GM18499 (cell line): ENCODE data around the gene PRKCD.

Experiments
- ATAC-seq: cut with Tn5 transposase; IDR thresholded peaks from one replicate; pipeline ENCODE4 v1.9.1; 2021; ENCODE audit warnings: moderate number of reproducible peaks; ENCODE audit not compliant: insufficient read depth, unreplicated experiment

The PRKCD gene

DNA sequence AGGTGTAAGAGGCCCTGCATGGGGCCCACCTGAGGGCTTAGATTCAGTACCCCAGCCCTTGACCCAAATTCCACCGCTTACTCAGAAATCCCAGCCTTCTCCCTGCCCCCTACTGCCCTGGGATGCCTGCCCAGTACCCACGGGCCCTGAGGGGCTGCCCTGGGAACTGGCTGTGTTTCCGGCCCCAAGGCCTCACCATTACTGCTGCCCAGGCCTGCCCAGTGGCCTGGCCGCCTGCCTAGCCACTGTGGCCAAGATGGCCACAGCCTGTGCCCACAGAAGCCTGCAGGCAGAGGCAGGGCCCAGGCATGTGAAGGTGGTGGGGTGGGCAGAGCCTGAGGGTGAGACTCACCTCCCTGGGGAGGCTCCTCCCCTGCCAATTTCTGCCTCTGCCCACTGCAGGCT is 6.1 kb upstream of the PRKCD start:
- ATAC-seq = no peak

DNA sequence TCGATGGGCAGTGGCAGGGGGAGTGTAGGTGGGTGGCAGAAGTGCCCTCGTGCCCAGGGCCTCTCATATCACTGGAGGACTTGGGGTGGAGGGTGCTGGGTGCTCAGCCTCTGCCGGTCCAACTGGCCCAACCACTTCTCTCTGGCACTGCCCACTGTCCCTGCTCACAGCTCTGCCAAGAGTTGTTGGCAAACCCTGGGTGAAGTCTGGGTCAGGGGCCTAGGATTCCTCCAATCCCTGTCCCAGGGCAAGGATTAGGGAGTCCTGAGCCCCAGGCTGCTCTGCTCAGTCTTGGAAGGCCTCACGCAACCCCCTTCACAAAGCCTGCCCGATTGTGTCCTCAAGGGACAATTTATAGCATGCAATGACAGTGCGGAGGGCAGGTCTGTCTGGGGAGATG is 5.2 kb upstream of the PRKCD start:
- no peak for ATAC-seq

DNA sequence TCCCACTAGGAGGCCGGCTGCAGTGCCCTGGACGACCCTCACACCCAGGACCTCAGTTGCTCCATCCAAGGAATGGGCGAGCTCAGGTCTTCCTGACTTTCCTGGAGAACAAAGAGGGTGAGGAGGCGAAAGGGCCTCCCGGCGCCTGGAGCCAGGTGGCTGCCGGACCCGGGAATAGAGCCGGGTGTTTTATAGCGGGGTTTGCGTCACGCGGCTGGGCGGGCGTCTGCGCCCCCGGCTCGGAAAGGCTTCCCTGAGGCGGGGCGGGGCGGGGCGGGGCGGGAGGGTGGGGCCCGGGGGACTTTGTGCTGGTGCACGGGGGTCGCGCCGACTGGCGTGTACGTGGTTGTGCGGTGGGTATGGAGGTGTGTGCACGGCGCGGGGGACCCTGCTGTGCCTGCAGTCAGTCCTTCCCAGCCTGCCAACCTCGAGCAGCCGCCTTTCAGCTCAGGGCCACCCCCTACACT is 4.6 kb upstream of the PRKCD start:
- no peak for ATAC-seq

DNA sequence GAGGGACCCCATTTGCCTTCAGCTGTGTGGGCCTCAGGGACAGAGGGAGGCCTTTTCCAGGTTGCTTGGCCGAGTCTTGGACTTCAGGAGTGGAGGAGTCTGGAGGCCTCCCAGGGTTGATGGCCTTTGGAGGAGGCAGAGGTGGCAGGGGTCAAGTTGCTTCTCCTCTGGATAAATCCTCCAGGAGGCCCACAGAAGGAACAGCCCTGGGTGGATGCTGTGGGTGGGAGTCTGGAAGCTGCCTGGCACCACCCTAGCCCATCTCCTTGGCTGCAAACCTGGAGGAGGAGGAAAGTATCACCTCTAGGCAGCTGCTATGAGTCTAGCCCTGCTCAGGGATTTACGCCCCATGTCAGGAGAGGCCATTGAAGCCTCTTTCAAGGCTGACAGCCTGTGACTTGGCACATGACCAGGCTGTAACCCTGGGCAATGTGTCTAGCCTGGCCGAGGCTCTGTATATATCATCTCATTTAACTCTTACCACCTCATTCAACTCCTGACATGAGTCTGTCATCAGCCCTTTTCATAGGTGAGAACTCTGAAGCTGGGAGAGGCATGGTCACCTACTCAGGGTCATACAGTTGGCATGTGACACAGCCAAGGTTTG is 2.9 kb upstream of the PRKCD start:
- no peak for ATAC-seq

DNA sequence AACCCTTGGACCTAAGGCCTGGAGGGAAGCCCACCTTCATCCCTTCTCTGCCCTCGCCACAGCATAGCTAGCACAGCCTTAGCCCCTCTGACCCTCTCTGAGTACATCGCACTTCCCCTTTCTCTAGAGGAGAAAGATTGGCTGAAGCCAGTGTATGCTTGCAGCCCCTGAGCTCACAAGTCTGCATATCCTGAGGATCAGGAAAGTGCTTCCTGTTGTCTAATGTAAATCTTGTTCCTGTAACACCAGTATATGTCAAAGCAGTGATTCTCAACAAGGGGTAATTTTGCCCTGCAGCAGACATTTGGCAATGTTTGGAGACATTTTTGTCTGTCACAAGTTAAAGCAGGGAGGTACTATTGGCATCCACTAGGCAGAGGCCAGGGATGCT is 2.2 kb upstream of the PRKCD start:
- no peak for ATAC-seq

DNA sequence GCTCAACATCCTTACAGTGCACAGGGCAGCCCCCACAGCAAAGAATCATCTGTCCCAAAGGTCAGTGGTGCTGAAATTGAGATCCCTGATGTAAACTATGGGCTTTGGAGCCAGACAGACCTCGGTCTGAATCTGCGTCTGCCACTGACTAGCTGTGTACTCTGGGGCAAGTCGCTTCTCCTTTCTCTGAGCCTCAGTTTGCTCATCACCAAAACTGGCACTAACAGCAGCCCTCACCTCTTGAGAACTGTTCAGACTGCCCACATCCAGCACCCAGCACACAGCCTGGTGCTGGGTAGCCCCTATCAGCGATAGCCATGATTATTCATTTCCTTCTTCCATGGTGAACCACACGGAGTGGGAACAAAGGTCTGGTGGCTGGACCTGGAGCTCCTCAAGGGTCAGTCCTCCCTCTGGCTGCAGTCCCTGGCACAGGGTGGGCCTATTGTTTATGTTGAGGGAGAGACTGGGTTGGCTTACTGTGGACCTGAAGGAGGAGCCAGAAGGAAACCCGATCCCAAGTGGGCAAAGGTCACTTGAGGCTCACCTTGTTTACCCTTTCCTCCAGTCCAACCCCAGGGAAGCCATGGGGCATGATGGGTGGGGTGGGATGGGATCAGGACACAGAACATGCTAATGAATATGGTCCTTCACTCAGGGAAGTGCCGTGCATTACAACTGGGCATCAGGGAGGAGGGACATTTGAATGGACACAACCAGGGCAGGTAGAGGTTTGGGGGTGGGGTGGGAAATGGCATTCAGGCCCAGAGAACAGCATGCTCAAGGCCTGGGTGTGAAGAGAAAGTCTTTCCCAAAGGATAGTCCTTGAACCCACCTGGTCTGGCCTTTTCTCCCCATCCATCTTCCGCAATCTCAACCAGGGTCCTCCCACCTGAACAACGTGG is 1.6 kb upstream of the PRKCD start:
- ATAC-seq = no peak

DNA sequence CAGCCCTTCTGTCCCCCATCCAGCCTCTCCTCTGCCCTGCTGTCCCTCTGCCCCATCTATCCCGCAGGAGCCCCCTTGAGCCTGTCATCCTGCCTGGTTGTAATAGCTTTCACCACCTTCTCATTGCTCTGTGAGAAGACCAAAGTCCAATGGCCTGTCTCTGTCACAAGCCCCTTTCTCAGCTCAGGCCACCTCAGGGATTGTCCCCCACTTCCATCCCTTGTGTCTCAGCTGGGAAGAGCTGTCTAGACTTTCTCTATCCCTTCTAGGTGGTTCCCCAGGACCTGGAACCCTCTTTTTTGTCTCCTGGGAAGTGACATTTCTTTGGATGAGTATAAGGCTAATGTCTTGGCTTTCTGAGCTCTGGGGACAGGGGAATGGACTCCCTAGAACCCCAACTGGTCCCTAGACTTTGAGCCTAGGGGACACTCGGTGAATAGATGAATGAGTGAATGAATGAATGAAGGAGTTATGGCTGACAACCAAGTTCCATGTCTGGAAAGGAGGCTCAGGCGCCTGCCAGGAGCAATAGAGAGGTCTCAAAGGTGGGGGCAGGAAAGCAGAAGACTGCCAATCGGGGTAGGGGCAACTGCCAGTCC is 849 bp upstream of the PRKCD start:
- no peak for ATAC-seq

DNA sequence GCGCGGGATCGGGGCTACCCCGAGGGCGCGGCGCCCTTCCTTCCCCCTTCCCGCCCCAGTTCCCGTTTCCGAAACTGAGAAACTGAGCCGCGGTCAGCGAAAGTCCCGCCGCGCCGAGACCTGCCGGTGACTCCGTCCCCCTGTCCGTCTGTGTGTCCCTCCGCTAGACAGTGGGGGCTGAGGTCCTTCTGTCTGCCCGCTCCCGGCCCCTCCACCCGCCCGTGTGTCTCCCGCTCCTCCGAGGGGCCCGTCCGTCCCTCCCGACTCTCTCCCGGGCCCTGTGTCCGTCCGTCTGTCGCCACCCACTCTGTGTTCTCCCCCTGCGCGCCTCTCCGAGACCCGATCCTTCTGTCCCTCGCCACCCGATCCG is 426 bp downstream of the PRKCD start:
- no peak for ATAC-seq

DNA sequence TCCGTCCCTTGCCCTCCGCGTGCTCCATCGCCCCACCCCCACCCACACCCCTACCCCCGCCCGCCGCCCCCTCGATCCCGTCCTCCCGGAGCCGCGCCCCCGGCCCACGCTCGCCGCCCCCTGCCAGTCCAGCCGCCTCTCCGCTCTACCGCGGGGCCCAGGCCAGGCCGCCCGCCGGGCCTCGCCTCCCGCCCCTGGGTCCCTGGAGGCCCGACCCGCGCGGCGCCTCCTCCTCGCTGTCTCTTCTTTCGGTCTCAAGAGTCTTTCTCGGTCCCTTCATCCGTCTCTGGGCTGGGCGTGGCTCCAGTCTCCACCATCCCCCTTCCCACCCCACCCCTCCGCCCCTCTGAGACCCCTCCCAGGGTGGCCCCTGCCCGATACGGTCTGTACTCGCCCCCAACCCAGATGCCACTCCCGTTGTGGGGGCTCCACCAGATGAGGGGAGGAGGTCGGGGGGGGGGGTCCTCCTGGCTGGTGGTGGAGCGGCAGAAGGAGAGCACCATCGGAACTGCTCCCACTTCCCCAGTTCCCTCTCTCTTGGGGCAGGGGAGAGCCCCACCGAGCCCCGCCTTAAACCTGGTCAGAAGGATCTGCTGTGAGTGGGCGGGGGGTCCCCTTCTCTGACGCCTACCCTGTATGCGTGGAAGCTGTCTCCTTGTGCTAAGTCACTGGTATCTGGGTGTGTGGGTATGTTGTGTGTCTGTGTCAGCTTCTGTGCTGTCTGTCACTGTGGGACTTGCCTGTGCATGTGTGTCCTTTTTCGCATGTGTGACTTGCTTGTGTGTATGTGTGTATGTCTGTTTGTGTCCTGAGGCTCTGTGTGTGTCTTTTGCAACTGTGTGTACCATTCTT is 1.0 kb downstream of the PRKCD start:
- no peak for ATAC-seq

DNA sequence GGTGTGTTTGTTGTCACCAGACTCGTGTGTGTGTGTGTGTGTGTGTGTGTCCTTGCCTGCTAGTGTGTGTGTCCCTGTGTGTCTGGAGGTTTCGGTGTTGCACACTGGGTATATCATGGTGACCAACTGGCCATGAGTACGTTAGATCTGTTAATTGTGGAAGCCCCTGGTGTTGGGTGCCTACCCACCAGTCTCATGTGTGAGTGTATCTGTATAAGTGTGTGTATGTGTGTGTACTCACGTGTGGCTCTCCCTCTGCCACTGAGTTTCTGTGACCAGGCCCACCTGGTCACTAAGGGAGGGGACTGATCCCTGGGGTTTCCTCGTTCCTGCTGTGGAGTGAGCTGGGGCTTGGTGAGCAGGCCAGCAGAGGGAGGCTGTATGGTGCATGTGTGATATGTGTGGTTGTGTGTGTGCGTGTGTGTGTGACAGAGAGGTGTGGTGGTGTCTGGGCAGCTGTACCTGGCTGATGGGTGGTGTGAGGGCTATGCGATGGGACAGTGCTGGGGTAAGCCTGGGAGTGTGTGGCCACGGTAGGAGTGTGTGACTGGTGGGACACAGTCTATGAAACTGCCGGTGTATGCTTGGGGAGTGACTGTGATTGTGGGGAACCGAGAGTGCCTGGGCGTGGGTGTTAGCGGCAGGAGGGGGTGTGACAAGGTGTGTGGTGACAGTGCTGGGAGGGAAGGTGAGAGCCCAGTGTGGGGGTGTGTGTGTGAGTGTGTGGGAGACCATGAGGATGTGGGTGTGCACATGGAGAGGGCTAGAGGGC is 1.8 kb downstream of the PRKCD start:
- no peak for ATAC-seq

DNA sequence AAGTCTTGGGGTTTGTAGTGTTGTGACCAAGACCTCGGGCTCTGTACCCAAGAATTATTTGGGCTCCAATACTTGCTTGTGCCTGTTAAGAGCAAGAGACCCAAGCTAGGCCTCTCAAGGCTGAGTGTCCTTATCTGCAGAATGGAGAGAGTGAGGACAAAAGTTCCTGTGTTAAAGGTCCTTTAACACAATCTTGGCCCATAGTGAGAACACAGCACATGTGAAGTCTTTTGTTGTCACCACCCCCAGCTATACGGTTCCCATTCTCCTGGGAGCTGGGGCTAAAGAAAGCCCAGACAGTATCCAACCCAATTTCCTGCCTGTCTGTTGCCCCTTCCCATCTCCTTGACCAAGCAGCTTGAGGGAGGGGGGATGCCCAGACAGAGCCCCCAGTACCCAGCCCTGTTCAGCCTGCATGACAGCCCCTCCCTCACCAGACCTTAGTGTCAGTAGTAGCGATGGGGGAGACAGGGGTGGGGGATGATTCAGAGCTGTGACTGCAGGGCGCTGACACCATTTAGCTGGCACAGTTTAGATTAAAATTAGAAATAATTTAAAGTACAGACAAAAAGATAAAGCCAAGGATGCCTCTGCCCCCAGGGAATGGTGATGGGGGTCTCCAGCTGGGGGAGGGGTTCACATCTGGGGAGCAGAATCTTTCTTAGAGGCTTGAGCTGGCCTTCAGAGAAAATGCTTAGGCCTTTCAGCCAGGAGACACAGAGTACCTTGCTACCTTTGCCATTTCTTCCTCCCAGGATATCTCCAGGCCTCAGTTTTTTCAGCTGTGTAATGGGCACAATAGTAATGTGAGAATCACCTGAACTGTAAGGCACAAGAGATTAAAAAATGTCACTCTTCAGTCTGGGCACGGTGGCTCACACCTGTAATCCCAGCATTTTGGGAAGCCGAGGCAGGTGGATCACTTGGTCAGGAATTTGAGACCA is 2.7 kb downstream of the PRKCD start:
- ATAC-seq = no peak

DNA sequence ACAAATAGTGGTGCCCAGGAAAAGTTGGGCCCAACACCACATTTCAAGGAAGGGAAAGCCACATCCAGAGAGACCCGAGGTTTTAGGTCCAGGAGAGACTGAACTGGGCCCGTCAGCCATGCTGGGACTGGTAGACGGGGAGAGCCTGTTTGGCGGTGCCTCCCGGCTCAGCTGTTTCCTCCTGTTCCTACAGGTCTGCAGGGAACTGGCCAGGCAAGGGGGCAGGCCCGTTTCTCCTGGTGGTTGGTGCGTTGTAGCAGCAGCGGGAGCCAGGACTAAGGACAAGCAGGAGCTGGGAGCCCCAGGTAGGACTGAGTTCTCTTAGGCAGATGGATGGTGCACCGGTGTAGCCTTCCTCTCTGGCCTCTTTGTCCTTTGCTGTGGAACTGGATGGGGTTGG is 3.9 kb downstream of the PRKCD start:
- ATAC-seq = no peak

DNA sequence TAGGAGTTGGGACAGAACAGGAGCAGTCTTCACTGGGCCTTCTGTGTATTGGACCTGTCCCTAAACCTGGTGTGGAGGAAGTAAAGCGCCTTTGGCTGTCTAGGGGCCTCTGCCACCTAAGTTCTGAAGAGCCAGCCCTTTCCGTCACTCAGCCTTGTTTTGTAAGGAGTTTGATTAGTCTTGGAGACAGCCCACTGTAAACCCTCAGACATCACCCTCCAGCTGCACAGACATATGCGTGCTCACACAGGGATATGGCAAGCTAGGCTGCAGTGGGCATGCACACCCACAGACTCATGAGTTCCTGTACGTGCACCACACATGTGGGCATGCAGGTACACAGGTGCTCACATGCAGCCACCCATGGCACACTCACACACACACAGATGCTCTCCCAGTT is 5.2 kb downstream of the PRKCD start:
- ATAC-seq = no peak

DNA sequence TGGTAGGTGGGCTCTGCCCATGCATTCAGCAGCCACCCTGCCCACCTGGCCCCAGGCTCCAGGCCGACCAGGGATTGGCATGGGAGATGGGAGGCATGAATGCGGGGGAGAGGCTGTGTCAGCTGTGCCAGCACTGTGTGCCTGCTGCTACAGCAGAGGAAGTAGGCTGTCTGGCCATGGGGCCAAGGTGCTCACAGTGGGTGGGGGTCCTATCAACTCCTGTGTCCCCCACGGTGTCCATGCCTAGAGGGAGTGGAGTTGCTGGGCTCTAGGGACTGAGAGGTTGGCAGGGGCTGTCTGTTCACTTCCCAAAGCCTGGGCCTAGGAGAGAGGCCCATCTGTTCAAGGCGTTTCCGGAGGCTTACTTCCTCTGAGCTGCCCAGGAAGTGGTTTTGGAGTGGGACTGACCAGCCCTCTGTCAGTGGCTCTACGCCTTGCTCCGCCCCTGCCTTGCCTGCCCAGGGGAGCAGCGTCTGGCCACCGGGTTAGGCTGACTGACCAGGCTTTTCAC is 5.8 kb downstream of the PRKCD start:
- no peak for ATAC-seq

DNA sequence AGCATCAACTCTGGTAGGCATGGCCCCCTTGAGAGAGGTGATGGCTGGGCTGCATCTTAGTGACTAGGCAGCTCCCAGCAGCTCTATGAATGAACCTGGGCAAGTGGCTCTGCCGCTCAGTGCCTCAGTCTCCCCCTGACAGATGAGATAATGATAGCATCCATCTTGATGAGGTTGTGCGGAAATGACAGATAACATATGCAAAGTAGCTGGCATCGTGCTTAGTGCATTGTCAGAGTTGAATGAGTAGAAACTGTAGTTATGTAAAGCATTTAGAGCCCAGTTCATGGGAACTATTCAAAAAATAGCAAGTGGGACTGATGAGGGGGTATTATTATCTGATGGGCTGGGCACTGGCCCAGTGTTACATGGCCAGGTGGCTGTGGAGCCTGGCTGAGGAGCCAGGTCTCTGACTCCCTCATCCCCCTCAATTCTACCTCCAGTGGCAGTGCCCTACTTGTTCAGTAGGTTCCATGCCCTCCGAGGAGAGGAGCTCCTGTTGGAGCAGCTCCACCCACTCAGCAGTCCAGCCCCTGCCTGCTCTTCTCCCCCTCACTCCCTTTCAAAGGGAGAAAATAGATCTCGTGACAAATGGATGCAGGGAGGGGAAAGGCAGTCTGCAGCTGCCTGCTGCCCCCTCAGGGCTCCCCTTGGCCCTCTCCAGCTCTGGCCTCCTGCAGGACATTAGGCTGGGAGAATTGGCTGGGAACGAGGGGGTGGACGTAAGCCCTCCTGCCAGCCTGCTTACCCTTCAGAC is 6.6 kb downstream of the PRKCD start:
- ATAC-seq = no peak

DNA sequence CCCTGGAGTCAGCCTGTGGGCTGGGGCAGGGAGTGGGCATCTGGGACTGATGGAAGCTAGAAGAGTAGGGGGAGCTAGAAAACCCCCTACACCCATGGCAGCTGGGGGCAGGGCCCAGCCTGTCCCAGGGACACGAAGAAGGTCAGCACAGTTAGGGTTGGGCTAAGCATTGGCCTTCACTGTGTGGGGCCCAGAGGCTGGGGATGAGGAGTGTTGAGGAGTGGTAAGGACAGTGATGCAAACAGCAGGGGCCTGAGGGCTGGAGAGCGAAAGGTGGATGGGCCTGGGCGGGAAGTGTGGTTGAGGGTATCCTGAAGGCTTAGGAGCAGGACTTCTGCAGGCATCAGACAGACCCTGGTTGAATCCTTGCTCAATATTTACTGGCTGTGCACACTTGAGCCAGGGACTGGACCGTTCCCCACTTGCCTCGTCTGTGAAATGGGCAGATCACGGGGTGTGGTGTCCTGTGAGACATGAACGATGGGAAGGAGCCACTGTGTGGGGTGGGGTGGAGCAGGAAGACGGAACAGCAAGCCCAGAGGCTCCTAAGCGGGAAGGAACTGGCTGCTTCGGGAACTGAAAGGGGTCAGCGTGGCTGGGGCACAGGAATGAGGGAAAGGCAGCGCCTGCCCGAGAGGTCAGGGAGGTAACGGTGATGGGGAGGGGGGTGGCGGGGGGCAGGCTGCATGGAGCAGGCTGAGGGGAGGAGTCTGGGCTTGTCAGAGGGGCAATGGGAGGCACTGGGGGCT is 7.3 kb downstream of the PRKCD start:
- no peak for ATAC-seq
